Prostate gland (tissue), 2 donors: ENCODE measurements around the gene FLVCR1.

ENCODE experiments used
- POLR2A ChIP-seq: fragments of 450-650 bp; IDR thresholded peaks from one replicate; pipeline ENCODE4 v1.6.1; 2016; ENCODE audit warnings: antibody characterized with exemption, mild to moderate bottlenecking
- TF ChIP-seq, protein P1 (sequence below), 4 experiments: fragments of 200-600 bp in 2 of 4; fragments of 450-650 bp in 2 of 4; sonication (generic) in 2 of 4; IDR thresholded peaks; 1 replicate in 3 of 4; 2 replicates in 1 of 4; pipeline ENCODE4 v1.5.1; 2016 to 2019; ENCODE audit warnings: antibody characterized with exemption in 4 of 4, mild to moderate bottlenecking in 2 of 4, moderate library complexity in 2 of 4

DNA sequence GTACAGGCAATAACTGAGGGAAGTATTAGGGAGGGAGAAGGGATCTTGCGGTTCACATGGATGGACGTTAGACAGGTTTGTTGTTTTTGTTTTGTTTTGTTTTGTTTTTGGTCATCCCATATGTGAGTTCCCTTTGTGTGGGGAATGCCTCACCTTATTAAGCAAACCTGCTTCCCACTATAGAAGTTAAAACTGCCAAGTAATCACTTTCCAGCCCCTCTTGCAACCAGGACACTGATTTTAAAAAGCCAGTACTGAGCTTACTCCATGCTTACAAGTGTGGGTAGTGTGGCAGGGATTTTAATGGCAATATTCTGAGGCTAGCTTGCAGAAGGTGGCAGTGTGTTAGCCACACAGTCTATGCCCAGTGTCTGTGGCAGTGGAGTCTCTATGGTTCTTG, 37.1 kb upstream of the FLVCR1 start:
- TF ChIP-seq POLR2A, result no peak
- TF ChIP-seq, protein P1, sequence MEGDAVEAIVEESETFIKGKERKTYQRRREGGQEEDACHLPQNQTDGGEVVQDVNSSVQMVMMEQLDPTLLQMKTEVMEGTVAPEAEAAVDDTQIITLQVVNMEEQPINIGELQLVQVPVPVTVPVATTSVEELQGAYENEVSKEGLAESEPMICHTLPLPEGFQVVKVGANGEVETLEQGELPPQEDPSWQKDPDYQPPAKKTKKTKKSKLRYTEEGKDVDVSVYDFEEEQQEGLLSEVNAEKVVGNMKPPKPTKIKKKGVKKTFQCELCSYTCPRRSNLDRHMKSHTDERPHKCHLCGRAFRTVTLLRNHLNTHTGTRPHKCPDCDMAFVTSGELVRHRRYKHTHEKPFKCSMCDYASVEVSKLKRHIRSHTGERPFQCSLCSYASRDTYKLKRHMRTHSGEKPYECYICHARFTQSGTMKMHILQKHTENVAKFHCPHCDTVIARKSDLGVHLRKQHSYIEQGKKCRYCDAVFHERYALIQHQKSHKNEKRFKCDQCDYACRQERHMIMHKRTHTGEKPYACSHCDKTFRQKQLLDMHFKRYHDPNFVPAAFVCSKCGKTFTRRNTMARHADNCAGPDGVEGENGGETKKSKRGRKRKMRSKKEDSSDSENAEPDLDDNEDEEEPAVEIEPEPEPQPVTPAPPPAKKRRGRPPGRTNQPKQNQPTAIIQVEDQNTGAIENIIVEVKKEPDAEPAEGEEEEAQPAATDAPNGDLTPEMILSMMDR (IDR thresholded peaks at IDR 0.05), result no peak
